ENCODE measurements around the gene SAMD8.
A peak's percentile ranks its signal among the peaks of the same experiment; 100 is the strongest.
"Not testable (repeated sequence)": the region's sequence is repeated elsewhere in the genome, so short reads cannot be mapped to it uniquely, and the experiment has no call there.

The SAMD8 gene

DNA sequence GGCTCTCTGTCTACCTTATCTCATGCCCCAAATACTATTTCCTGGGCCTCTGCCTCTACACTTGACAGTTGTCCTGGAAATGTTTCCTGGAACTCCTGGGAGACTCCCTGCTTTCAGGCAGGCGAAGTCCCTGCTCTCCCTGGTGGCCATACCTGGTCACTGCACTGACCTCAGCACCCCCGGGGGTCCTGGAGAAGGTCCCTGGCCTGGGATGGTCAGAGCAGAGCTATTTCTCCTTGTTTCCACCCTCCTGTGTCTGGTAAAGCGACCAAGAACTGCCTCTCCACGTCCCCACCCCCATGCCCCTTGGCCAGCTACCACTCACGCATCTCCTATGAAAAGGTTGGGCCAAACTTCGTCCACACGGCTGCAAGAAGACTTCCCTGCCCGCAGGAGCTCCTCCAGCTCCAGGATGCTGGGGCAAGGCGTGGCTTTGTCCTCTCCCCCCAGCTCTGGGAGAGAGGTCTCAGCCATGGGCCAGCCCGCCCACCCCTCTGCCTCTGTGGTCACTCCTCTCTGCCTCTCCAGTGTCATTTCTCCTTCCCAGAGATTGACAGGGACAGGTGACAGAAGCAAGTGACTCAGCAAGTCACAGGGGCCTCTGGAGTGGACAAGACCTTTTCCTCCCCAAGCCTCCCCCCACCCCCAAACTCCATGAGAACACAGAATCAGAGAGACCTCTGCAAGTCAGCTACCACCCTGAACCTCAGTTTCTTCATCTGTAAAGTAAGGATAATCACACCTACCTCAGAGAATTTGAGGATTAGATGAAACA is 2.6 kb upstream of the SAMD8 start:
- no peak for DNase-seq

DNA sequence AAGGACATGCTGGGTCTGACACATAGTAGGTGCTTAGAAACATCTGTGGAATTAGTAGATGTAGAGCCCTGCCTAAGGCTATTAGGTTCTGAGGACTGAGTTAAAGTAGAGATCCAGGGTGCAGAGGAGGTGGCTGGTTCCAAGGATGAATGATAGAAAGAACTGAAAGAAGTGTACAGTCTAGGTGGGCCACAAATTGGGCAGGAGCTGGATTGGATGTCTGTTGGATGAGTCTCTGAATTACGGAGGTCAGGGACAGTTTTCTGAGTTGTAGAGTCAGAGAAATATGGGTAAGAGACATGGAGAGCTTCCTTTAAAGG is 2.0 kb upstream of the SAMD8 start:
- no peak for DNase-seq

DNA sequence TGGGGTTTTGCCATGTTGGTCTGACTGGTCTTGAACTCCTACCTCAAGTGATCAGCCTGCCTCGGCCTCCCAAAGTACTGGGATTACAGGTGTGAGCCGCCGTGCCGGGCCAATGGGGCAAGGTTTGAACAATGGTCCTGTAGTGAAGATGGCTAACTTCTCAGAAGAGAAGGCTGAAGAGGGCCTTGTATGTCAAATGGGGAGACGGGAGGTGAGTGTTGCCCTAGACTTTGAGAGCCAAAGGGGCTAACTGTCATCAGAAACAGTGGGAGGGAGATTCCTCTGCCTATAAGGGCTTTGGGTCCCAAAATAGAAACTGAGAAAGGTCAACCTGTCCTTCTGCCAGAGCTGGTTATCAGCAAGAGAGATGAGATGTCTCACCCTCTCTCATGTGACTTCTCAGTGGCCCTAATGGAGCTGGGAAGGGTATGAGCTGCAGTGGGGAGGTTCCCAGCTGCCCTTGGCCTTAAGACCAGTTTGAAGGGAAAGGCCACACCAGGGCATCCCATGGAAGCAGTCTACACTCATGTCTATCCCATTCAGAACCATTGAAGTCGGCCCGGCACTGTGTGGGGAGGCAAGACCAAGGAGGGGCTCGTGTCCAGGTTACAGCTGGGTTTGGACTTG is 1.3 kb upstream of the SAMD8 start:
- no peak for DNase-seq

DNA sequence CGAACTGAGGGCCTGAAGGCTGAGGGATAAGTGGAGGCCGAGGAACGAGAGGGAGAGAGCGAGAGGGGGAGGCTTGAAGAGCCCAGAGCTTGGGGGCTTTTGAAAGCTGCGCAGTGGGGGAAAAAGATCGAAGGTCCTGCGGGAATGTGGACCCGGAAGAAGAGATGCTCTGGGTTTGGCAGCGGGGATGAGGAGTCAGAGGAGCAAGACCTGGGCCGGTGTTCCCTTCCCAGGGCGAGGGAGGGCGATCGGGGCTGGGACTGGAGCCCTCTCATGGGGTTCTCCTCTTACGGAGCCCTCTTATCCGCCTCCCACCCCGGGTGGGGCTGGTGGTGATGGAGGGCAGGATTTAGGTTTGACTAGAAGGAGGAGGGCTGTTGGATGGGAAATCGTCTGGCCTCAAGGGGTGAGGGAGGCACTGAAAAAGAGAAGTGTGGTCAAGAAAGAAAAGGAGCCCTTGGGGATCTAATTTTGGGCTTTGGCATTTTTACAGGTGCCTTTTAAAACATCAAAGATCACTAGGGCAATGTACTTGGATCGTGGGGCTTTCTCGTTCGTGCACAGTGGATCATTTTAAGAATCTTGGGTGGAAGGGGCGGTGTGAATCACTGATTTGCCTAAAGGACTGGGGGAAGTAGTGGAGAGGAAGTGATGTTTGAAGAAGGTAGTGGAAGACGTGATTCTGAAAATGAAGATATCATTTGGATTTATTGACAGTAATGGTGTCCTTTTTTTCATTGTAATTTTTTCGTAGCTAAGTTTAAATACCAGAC is 637 bp downstream of the SAMD8 start:
- DNase-seq: peak; percentile 20

- DNase-seq: no peak
Measured at GRCh38 chr10:75115137-75115536, 3.7 kb downstream of the SAMD8 start.

- DNase-seq: not testable (repeated sequence)
Measured at GRCh38 chr10:75116941-75117775, 5.7 kb downstream of the SAMD8 start.

DNA sequence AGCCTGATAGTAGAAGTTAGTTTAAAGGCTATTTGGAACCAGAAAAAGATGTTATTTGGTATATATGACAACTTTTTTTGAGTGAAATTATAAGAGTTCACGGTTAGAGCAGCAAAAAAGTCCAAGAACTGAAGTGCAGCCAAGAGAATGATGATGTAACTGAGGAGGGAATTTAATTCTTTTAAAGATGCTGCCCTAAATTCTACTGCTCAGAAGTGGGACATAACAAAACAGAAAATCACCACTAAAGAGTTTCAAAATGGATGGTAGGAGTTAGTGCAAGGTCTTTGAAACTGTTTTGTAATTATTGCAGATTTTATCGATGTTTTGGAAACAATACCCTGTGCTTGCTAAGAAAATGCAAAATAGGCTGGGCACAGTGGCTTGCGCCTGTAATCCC is 6.5 kb downstream of the SAMD8 start:
- no peak for DNase-seq

DNA sequence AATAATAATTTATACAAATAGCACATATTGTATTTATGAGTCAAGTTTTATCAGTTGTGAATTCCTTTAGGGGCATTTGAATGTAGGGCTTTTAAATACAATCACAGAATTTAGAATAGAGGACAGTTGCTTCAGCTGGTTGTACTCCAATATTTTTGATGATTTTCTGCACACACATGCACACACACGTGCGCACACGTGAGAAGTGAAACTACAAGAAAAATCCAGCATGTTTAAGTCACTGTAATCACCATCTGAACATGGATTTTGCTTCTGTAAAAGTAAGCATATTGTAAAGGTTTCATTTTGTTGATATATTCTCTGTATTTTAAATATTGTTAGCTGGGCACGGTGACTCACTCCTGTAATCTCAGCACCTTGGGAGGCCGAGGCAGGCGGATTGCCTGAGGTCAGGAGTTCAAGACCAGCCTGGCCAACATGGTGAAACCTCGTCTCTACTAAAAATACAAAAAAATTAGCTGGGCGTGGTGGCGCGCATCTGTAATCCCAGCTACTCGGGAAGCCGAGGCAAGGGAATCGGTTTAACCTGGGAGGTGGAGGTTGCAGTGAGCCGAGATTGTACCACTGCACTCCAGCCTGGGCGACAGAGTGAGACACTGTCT is 8.1 kb downstream of the SAMD8 start:
- not testable (repeated sequence) for DNase-seq

DNA sequence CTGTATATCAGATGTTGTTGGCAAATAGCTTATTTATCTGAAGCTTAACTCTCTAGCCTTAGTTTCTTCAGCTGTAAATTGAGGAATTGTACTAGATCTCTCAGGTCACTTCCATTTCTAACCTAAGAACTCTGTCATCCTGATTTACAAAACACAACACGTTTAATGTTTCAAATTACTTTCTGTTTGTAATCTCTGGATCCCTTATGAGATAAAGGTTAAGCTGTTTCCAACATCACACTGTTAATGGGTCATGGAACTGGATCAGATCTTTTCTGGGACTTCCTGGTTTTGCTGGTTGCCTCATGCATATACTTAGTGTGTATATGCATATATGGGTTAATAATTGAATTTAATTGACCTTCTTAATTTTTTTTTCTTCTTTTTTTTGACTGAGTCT is 9.9 kb downstream of the SAMD8 start:
- DNase-seq: no peak

DNA sequence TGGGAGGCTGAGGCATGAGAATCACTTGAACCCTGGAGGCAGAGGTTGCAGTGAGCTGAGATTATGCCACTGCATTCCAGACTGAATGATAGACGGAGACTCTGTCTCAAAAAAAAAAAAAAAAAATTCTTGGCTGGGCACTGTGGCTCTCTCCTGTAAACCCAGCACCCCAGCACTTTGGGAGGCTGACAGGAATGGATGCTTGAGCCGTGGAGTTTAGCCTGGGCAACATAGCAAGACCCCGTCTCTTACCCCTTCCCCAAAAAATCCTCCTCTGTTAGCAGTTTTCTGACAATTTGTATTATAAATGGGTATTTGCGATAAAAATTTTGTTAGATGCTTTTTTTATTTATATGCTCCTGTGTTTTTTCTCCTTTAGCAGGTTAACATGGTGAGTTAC is 11.0 kb downstream of the SAMD8 start:
- no peak for DNase-seq

DNA sequence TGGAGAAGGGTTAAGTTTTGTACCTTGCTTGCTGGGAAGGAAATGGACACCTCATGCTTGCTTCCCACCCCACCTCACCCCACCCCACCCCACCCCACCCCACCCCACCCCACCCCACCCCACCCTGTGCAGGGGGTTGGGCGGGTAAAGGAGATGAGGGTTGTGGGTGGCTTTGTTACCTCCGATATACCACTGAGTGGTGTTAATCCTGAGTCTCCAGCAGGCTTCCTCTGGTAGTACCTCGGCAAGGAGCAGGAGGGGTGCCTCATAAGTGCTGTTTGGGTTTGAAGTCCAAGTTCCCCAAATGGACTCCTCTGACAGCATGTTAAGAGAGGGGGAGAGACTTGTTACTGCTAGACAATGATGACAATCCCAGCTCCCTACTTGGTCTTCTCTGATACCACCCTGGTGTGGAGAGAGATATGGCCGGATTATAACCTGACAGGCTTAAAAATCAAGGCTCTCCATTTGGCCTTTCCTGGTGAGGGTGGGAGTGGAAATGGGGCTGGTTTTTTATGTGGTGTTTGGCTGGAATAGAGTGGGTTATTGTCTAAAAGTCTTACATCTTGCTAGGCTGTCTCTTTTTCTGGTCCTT is 11.7 kb downstream of the SAMD8 start:
- DNase-seq: no peak

DNA sequence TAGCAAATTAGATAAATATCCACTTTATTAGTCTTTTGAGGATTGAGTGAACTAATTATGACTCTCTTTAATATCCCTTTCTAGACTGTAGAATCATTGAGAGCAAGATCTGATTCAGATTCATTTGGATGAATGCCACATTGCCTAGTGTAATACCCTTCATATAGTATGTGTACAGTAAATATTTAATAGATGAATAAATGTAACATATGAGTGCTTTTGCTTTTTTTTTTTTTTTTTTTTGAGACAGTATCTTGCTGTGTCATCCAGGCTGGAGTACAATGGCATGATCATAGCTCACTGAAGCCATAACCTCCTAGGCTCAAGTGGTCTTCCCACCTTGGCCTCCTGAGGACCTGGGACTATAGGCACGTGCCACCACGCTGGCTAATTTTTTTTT is 14.8 kb downstream of the SAMD8 start:
- no peak for DNase-seq

- DNase-seq: no peak
Measured at GRCh38 chr10:75127471-75127870, 16.0 kb downstream of the SAMD8 start.

DNA sequence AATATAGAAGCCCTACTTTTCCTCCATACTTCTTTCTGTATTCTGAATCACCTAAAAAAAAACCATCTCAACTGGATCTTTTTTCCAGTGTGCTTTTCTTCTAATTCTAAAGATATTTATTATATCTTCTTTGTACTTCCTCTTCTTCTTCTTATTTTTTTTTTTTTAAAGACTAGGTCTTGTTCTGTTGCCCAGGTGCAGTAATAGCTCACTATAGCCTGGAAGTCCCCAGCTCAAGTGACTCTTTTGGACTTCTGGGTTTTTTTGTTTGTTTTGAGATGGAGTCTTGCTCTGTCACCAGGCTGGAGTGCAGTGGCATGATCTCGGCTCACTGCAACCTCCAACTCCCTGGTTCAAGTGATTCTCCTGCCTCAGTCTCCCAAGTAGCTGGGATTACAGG is 17.5 kb downstream of the SAMD8 start:
- DNase-seq: not testable (repeated sequence)

DNA sequence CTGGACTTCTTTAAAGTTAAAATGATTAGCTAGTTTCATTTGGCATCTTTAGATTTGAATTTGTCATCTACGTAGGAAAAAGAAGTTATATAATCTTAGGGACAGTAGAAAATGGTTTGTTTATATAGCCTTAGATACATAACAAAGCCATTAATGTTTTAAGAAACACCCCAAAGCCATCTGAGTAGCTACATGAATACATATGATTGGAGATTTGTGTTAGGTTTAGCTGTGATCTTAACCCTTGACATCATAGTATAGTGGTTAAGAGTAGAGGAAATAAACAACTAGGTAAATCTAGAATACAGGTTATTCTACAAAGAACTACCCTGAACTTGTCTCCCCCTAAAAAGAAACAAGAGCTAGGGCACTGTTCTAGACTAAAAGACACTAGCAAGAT is 18.1 kb downstream of the SAMD8 start:
- no peak for DNase-seq

DNA sequence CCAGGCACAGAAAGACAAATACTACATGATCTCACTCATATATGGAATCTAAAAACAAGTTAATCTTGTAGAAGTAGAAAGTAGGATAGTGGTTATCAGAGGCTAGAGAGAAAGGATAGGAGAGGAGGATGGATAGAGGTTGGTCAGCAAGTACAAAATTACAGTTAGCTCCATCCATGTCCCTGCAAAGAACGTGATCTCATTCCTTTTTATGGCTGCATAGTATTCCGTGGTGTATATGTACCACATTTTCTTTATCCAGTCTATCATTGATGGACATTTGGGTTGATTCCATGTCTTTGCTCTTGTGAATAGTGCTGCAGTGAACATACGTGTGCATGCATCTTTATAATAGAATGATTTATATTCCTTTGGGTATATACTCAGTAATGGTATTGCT is 22.2 kb downstream of the SAMD8 start:
- not testable (repeated sequence) for DNase-seq

DNA sequence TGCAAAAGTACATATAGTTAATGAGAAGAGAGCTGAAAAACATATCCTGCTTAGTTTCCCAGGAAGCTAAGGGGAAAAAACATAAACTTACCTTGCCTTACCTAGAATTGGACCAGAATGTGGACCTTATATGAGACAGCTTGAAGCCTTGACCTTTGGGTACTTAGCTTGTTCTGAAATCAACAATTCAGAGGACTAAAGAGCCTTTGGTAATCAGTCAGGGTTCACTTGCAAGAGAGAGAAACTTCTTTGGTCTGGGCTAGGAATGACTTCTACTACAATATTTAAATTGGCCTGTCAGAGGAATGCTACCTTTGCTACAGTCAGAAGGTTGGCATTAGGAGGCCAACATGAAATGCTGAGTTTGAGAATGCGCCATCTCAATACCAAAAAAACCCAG is 24.9 kb downstream of the SAMD8 start:
- no peak for DNase-seq

DNA sequence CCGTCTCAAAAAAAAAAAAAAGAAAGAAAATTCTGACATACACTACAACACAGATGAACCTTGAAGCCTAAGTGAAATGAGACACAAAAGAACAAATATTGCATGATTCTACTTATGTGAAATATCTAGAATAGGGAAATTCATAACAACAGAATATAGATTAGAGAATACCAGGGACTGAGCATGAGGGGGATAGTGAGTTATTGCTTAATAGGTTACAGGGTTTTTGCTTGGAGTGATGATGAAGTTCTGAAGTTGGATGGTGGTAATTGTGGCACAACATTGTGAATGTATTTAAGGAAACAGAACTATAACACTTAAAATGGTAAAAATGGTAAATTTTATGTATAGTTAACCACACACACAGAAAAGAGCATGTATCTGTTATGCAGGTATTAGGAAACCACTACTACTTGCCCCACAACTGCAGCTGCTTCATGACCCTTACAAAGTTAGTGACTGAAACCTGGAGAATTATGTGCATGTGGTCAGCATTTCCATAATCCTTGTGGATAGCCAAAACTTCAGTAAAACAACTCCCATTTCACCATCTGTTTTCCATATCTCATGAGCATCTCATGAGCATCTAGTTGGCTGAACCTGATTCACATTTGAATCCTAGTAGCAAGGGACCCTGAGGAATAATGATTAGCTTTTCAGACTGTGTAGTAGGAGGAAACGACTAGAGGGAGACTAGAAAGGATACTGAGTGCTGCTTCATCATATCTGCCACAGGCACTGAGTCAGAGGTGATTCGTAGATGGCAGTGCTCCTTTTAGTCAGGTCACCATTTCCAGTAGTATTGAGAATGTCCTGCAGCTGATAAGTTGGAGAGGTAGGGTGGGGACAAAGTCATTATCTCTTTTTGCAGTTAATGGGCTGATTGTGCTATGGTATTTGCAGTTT is 26.3 kb downstream of the SAMD8 start:
- DNase-seq: no peak

DNA sequence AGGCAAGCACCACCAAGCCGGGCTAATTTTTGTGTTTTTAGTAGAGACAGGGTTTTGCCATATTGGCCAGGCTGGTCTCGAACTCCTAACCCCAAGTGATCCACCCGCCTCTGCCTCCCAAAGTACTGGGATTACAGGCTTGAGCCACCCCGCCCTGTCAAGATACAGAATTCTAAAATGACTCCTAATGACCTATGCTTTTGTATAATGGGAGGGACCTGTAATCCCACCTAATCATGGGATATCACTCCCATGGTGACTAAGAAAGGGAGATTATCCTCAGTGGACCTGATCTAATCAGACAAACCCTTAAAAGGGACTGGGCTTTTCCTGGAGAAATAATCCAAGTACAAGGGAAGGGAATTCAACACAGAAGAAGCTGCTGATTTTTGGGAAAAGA is 28.8 kb downstream of the SAMD8 start:
- DNase-seq: no peak

DNA sequence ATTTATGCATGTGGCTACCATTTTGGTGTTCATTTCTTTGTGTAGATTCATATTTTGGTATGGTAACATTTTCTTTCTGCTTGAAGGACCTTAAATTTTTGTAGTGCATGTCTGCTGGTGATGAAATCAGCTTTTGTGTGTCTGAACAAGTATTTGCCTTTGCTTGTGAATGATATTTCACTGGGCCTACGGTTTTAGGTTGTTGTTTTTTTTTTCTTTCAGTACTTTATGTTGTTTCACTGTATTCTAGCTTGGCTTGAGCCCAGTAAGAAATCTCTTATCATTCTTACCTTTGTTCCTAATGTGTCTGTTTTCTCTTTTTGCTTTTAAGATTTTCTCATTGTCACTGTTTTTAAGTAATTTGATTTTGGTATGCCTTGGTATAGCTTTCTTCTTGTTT is 31.9 kb downstream of the SAMD8 start:
- DNase-seq: no peak

GRCh38 chr10:75145590-75145989 is 34.1 kb downstream of the SAMD8 start:
- no peak for DNase-seq
